Fibroblast of lung (primary cell): ENCODE data around the gene S1PR5. TPM values are rescaled to one million over a fixed set of nuclear protein-coding genes. Genes with fewer than 3 reads are reported as not detected.

Experiments
- DNase-seq, 2 donors: peaks; one replicate each; pipeline versions ENCODE4 v3.0.0 to v3.0.0-alpha.2; 2010; ENCODE audit warnings: low read depth in 2 of 2
- H2AFZ ChIP-seq: 2 replicates; pipeline ENCODE4 v1.5.1; 2012; ENCODE audit warnings: low read length, control low read depth, inconsistent platforms
- H3K27ac ChIP-seq: 2 replicates; pipeline ENCODE4 v1.5.1; 2011; ENCODE audit warnings: low read length, control low read depth; ENCODE audit not compliant: insufficient read depth
- H3K27me3 ChIP-seq: 2 replicates; pipeline ENCODE4 v1.5.1; 2011; ENCODE audit warnings: mild to moderate bottlenecking, low read length; ENCODE audit not compliant: control insufficient read depth, insufficient read depth
- H3K36me3 ChIP-seq: 2 replicates; pipeline ENCODE4 v1.5.1; 2011; ENCODE audit warnings: low read length; ENCODE audit not compliant: control insufficient read depth, insufficient read depth
- H3K4me1 ChIP-seq: 2 replicates; pipeline ENCODE4 v1.5.1; 2011; ENCODE audit warnings: low read length; ENCODE audit not compliant: control insufficient read depth, insufficient read depth; ENCODE audit errors: extremely low read depth
- H3K4me2 ChIP-seq: 2 replicates; pipeline ENCODE4 v1.5.1; 2011; ENCODE audit warnings: low read length, control low read depth; ENCODE audit not compliant: insufficient read depth; ENCODE audit errors: extremely low read depth
- H3K4me3 ChIP-seq, 4 experiments: fragments of 200-600 bp in 1 of 4; sonication (generic) in 1 of 4; replicated peaks in 1 of 4; 2 replicates each; pipeline ENCODE4 v1.5.1; 2011 to 2016; ENCODE audit warnings: low read length in 4 of 4, low read depth in 3 of 4, mild to moderate bottlenecking in 3 of 4, control low read depth in 2 of 4, inconsistent platforms in 1 of 4, mixed read lengths in 1 of 4; ENCODE audit not compliant: insufficient read depth in 1 of 4; ENCODE audit errors: control extremely low read depth in 1 of 4
- H3K79me2 ChIP-seq: 2 replicates; pipeline ENCODE4 v1.5.1; 2012; ENCODE audit warnings: mild to moderate bottlenecking, low read length, inconsistent platforms; ENCODE audit not compliant: control insufficient read depth, insufficient read depth
- H3K9ac ChIP-seq: 2 replicates; pipeline ENCODE4 v1.5.1; 2011; ENCODE audit warnings: mild to moderate bottlenecking, low read length, control low read depth; ENCODE audit not compliant: insufficient read depth
- H3K9me3 ChIP-seq: 2 replicates; pipeline ENCODE4 v1.5.1; 2012; ENCODE audit warnings: low read depth, low read length; ENCODE audit not compliant: control insufficient read depth, insufficient read depth
- H4K20me1 ChIP-seq: 2 replicates; pipeline ENCODE4 v1.5.1; 2011; ENCODE audit warnings: low read length; ENCODE audit not compliant: control insufficient read depth, insufficient read depth; ENCODE audit errors: extremely low read depth
- EZH2 ChIP-seq: IDR thresholded peaks from 2 replicates; pipeline ENCODE4 v1.5.1; 2012; ENCODE audit warnings: low read length, control low read depth, mild to moderate bottlenecking; ENCODE audit errors: missing control alignments
- polyA plus RNA-seq, 2 donors: library from polyadenylated mRNA; depleted of rRNA in 1 of 2; stranded (reverse) in 1 of 2; unstranded in 1 of 2; fragments of >200 nt; gene quantifications; 2 replicates each; pipeline ENCODE4 v1.2.1, GENCODE V29; 2011 to 2012; ENCODE audit warnings: missing spikeins in 1 of 2
- total RNA-seq: library from RNA; depleted of rRNA; stranded (reverse); fragments of >200 nt; gene quantifications from 2 replicates; pipeline ENCODE4 v1.2.1, GENCODE V29; 2014
- TF ChIP-seq, protein P1 (sequence below), 2 donors: IDR thresholded peaks in 1 of 2; conservative IDR thresholded peaks in 1 of 2; 1 replicate in 1 of 2; 2 replicates in 1 of 2; pipeline ENCODE4 v1.5.1; 2011 to 2012; ENCODE audit warnings: low read length in 2 of 2, control low read depth in 1 of 2, inconsistent platforms in 1 of 2, low read depth in 1 of 2, mild to moderate bottlenecking in 1 of 2

Gene S1PR5
- total and polyA plus RNA-seq, 2 donors (not counting 1 experiment from before 2014, with no cell fraction given), result 0.19 TPM; not detected in 1

DNA sequence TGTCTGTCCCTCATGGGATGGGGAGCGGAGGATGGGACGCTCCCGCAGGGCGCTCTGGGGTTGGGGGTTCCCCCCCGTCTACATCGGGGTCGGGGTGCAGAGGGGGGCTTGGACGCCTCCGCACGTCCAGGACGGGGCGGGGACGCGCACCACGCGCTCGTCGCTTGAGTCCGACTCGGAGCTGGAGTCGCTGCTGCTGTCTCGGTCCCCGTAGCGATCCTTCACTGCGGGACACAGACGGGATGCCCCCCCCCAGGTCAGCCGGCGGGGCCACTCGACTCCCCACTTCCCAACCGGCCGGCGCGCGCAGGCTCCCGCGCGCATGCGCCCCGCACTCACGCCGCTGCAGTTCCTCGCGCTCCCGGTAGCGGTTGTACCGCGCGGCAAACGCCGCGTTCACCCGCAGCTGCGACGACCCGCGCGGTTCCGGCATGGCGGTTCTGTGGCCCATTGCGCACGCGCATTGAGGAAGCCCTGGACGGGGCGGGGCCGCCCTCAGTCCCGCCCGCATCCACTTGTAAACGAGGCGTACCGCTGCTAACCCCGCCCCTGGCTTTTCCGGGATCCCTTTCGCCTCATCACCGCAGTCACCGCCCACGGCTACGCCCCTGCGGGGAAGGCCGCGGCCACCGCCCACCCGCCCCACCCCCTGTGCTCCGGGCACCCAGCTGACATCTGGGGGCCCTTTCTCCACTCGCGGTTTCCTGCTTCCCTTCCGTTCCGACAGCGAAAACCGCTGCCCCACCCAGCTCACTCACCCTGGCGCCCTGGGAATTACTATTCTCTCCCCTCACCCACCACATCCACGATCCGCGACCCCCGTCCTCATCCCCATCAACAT, 48.5 kb upstream of the S1PR5 start, which contains the start of gene KRI1:
TSS of gene KRI1 (minus strand) at position 444 of the 841 bp plus-strand sequence. CDS start at position 433, 11 bp downstream.
- Histone ChIP-seq H3K9ac (peak within 1 kb of the TSS; percentile 89), H3K9me3 (no peaks in the 10 kb centered on the region), H3K79me2 (peaks cover 29% of the 10 kb centered on the region), H4K20me1 (no peaks in the 10 kb centered on the region), H3K36me3 (no peaks in the 10 kb centered on the region), H3K4me2 (peak within 1 kb of the TSS; percentile 85), H3K27ac (peak within 1 kb of the TSS; percentile 84), H3K4me3 (peak within 1 kb of the TSS; percentile 70 to 94 (median 89)), H2AFZ (peak within 1 kb of the TSS; percentile 81), H3K4me1 (peaks cover 18% of the 10 kb centered on the region), H3K27me3 (no peaks in the 10 kb centered on the region)
- no peak for TF ChIP-seq EZH2
- TF ChIP-seq, protein P1, sequence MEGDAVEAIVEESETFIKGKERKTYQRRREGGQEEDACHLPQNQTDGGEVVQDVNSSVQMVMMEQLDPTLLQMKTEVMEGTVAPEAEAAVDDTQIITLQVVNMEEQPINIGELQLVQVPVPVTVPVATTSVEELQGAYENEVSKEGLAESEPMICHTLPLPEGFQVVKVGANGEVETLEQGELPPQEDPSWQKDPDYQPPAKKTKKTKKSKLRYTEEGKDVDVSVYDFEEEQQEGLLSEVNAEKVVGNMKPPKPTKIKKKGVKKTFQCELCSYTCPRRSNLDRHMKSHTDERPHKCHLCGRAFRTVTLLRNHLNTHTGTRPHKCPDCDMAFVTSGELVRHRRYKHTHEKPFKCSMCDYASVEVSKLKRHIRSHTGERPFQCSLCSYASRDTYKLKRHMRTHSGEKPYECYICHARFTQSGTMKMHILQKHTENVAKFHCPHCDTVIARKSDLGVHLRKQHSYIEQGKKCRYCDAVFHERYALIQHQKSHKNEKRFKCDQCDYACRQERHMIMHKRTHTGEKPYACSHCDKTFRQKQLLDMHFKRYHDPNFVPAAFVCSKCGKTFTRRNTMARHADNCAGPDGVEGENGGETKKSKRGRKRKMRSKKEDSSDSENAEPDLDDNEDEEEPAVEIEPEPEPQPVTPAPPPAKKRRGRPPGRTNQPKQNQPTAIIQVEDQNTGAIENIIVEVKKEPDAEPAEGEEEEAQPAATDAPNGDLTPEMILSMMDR (conservative IDR thresholded peaks at IDR 0.05 in 1 of 2, IDR thresholded peaks at IDR 0.05 in 1 of 2; ENCODE audit: low read depth in 1 of 2, low read length in 2 of 2), result peak in 1 of 2 donors; percentile 12
- peak; percentile 93 to 97 for DNase-seq

DNA sequence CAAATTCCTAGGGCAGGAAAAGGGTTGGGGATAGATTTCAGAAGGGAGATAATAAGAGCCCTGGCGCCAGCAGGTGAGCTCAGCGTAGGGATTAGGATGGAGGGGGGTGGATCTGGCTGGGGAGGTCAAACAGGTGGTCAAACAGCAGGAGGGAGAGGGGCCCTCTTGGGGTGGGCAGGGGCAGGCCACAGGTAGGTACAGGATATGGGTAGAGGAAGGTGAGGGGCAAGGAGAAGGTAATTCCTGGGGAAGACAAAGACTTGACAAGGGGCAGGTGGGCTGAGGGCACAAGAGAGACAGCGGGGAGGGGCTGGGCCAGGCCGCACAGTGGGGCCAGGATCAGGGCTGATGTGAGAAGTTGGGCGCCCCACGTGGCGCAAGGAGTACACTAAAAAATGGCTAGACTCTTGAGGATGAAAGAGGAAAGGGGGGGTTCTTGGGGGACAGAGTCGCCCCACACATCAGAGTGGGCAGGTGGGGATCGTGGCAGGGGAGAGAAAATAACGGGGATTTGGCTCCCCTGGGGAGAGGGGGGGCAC, 47.9 kb upstream of the S1PR5 start:
- no peaks in the 10 kb centered on the region for H3K27me3 ChIP-seq
- H3K9ac ChIP-seq, result peak overlapping the region; percentile 89
- peak overlapping the region; percentile 81 for H2AFZ ChIP-seq
- no peak for TF ChIP-seq EZH2
- TF ChIP-seq, protein P1 (conservative IDR thresholded peaks at IDR 0.05 in 1 of 2, IDR thresholded peaks at IDR 0.05 in 1 of 2; ENCODE audit: low read depth in 1 of 2, low read length in 2 of 2), result peak; percentile 25 to 36
- peak overlapping the region; percentile 70 to 94 (median 89) for H3K4me3 ChIP-seq
- no peaks in the 10 kb centered on the region for H3K36me3 ChIP-seq
- peaks cover 29% of the 10 kb centered on the region for H3K79me2 ChIP-seq
- H3K9me3 ChIP-seq, result no peaks in the 10 kb centered on the region
- peak overlapping the region; percentile 83 for H3K4me2 ChIP-seq
- DNase-seq, result peak; percentile 20 to 32
- peaks cover 18% of the 10 kb centered on the region for H3K4me1 ChIP-seq
- H3K27ac ChIP-seq, result peak overlapping the region; percentile 84
- H4K20me1 ChIP-seq, result no peaks in the 10 kb centered on the region

DNA sequence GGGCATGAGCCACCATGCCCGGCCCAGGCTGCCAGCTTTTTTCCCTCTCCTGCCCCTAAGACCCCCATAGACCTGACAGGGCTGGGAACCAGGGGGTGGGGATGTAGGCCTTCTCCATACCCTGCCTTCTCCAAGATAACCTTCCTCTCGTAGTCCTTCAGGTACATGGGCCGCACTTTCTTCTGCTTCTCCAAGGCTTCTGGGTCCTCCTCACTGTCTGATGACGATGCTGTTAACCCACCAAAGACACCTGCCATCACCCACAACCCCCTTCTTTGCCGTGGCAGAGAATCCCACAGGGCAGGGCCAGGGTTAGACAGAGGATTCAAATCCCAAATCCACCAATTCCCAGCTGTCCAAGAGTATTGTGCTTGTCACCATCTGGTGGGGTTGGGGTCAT, 45.4 kb upstream of the S1PR5 start:
- TF ChIP-seq EZH2, result no peak
- TF ChIP-seq, protein P1 (conservative IDR thresholded peaks at IDR 0.05 in 1 of 2, IDR thresholded peaks at IDR 0.05 in 1 of 2; ENCODE audit: low read depth in 1 of 2, low read length in 2 of 2), result no peak
- H4K20me1 ChIP-seq, result no peaks in the 10 kb centered on the region
- H3K79me2 ChIP-seq, result peaks cover 21% of the 10 kb centered on the region
- no peak overlapping the region for H3K9ac ChIP-seq
- H3K27me3 ChIP-seq, result no peaks in the 10 kb centered on the region
- no peaks in the 10 kb centered on the region for H3K9me3 ChIP-seq
- H3K27ac ChIP-seq, result no peak overlapping the region
- DNase-seq, result no peak
- H3K36me3 ChIP-seq, result peaks cover 12% of the 10 kb centered on the region
- H3K4me1 ChIP-seq, result peaks cover 14% of the 10 kb centered on the region
- no peak overlapping the region for H3K4me3 ChIP-seq
- H3K4me2 ChIP-seq, result no peak overlapping the region
- no peak overlapping the region for H2AFZ ChIP-seq
